ENCODE results near the gene CCIN. TPM values are rescaled to one million over a fixed set of nuclear protein-coding genes. Genes with fewer than 3 reads are reported as not detected.
A peak's percentile ranks its signal among the peaks of the same experiment; 100 is the strongest.
"Not testable (repeated sequence)": the region's sequence is repeated elsewhere in the genome, so short reads cannot be mapped to it uniquely, and the experiment has no call there.

CCIN gene
- total RNA-seq, 1 donor from 2014 or later = not detected

DNA sequence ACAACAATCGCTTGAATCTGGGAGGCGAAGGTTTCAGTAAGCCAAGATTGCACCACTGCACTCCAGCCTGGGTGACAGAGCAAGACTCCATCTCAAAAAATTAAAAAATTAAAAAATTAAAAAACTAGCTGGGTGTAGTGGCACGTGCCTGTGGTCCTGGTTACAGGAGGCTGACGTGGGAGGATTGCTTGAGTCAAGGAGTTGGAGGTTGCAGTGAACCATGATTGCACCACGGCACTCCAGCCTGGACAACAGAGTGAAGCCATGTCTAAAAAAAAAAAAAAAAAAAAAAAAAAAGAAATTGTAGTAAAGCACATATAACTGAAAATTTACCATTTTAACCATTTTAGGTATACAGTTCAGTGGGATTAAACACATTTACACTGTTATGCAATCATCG lies 13.1 kb upstream of the CCIN start:
- peaks cover 13% of the 10 kb centered on the region for H3K4me1 Mint-ChIP-seq (ENCODE audit: unreplicated experiment)
- peaks cover 5% of the 10 kb centered on the region for H3K9me3 Mint-ChIP-seq
- peaks cover 6% of the 10 kb centered on the region for H3K36me3 Mint-ChIP-seq
- DNase-seq (ENCODE audit: extremely low spot score, unreplicated experiment) = no peak
- no peak overlapping the region for H3K27ac Mint-ChIP-seq
- H3K27me3 Mint-ChIP-seq = no peaks in the 10 kb centered on the region
- TF ChIP-seq, protein P1, sequence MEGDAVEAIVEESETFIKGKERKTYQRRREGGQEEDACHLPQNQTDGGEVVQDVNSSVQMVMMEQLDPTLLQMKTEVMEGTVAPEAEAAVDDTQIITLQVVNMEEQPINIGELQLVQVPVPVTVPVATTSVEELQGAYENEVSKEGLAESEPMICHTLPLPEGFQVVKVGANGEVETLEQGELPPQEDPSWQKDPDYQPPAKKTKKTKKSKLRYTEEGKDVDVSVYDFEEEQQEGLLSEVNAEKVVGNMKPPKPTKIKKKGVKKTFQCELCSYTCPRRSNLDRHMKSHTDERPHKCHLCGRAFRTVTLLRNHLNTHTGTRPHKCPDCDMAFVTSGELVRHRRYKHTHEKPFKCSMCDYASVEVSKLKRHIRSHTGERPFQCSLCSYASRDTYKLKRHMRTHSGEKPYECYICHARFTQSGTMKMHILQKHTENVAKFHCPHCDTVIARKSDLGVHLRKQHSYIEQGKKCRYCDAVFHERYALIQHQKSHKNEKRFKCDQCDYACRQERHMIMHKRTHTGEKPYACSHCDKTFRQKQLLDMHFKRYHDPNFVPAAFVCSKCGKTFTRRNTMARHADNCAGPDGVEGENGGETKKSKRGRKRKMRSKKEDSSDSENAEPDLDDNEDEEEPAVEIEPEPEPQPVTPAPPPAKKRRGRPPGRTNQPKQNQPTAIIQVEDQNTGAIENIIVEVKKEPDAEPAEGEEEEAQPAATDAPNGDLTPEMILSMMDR (conservative IDR thresholded peaks at IDR 0.05) = no peak
- H3K4me3 Mint-ChIP-seq = no peak overlapping the region

GRCh38 chr9:36158122-36158521 lies 11.1 kb upstream of the CCIN start:
- Mint-ChIP-seq H3K4me1 (ENCODE audit: unreplicated experiment) (peaks cover 27% of the 10 kb centered on the region), H3K36me3 (peaks cover 6% of the 10 kb centered on the region), H3K27ac (no peak overlapping the region), H3K27me3 (no peaks in the 10 kb centered on the region), H3K9me3 (peaks cover 5% of the 10 kb centered on the region), H3K4me3 (no peak overlapping the region)
- DNase-seq (ENCODE audit: extremely low spot score, unreplicated experiment) = no peak
- TF ChIP-seq, protein P1 (conservative IDR thresholded peaks at IDR 0.05) = no peak

GRCh38 chr9:36158917-36159316 lies 10.3 kb upstream of the CCIN start:
- H3K36me3 Mint-ChIP-seq = peaks cover 6% of the 10 kb centered on the region
- no peak overlapping the region for H3K4me3 Mint-ChIP-seq
- TF ChIP-seq, protein P1 (conservative IDR thresholded peaks at IDR 0.05) = no peak
- peaks cover under 1% of the 10 kb centered on the region for H3K27me3 Mint-ChIP-seq
- H3K9me3 Mint-ChIP-seq = peaks cover 5% of the 10 kb centered on the region
- DNase-seq (ENCODE audit: extremely low spot score, unreplicated experiment) = no peak
- peaks cover 32% of the 10 kb centered on the region for H3K4me1 Mint-ChIP-seq (ENCODE audit: unreplicated experiment)
- H3K27ac Mint-ChIP-seq = no peak overlapping the region

DNA sequence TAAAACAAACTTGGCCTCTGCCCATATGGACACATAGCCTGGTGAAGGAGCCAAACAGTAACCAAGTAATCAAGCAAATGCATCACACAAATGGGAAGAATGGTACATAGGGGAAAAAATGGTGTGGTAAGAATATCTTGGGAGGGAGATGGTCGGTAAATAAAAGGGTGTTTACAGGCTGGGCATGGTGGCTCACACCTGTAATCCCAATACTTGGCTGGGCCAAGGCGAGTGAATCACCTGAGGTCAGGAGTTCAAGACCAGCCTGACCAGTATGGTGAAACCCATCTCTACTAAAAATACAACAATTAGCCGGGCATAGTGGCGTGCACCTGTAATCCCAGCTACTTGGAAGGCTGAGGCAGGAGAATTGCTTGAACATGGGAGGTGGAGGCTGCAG lies 9.7 kb upstream of the CCIN start:
- not testable (repeated sequence) for H3K9me3 Mint-ChIP-seq; H3K36me3 Mint-ChIP-seq; H3K4me3 Mint-ChIP-seq; H3K27me3 Mint-ChIP-seq; H3K27ac Mint-ChIP-seq; DNase-seq (ENCODE audit: extremely low spot score, unreplicated experiment)
- peaks cover 31% of the 10 kb centered on the region for H3K4me1 Mint-ChIP-seq (ENCODE audit: unreplicated experiment)

GRCh38 chr9:36160126-36160525 lies 9.1 kb upstream of the CCIN start:
- H3K9me3 Mint-ChIP-seq; H3K36me3 Mint-ChIP-seq; DNase-seq (ENCODE audit: extremely low spot score, unreplicated experiment); H3K27ac Mint-ChIP-seq; H3K27me3 Mint-ChIP-seq; H3K4me3 Mint-ChIP-seq: not testable (repeated sequence)
- peaks cover 32% of the 10 kb centered on the region for H3K4me1 Mint-ChIP-seq (ENCODE audit: unreplicated experiment)

DNA sequence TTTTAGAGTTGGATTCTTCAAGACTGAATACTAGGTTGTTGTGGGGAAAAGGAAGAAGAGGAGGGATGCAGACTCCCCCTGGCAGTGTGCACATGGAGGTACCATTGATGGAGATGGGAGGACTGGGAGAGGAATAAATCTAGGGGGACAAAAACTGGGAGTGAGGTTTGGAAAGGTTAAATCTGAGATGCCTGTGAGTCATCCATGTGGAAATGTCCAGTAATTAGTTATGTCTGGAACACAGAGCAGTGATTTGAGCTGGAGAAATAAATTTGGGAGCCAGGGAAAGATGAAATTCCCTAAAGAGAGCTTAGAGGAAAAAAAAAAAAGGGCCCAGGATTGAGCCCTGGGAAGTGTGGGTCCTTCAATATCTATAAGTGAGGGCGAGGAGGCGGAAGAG lies 8.0 kb upstream of the CCIN start:
- DNase-seq (ENCODE audit: extremely low spot score, unreplicated experiment) = no peak
- peak overlapping the region; percentile 42 for H3K27ac Mint-ChIP-seq

More for the DNA sequence above, 8.0 kb upstream of the CCIN start:
- peaks cover 5% of the 10 kb centered on the region for H3K9me3 Mint-ChIP-seq
- peaks cover 34% of the 10 kb centered on the region for H3K4me1 Mint-ChIP-seq (ENCODE audit: unreplicated experiment)
- peaks cover 6% of the 10 kb centered on the region for H3K36me3 Mint-ChIP-seq
- H3K4me3 Mint-ChIP-seq = peak overlapping the region; percentile 19
- H3K27me3 Mint-ChIP-seq = peaks cover 7% of the 10 kb centered on the region
- TF ChIP-seq, protein P1 (conservative IDR thresholded peaks at IDR 0.05) = no peak

All from type B pancreatic cell (in vitro differentiated cells).